Measurements from ENCODE around the gene KRT14.
"Not testable (repeated sequence)": the region's sequence is repeated elsewhere in the genome, so short reads cannot be mapped to it uniquely, and the experiment has no call there.

The KRT14 gene

GRCh38 chr17:41586863-41587495 lies at the start of gene KRT14:
Gene KRT14 (minus strand): TSS chr17:41586895. CDS start chr17:41586834, 61 bp downstream.
- no peak for DNase-seq (ENCODE audit: low spot score)

DNA sequence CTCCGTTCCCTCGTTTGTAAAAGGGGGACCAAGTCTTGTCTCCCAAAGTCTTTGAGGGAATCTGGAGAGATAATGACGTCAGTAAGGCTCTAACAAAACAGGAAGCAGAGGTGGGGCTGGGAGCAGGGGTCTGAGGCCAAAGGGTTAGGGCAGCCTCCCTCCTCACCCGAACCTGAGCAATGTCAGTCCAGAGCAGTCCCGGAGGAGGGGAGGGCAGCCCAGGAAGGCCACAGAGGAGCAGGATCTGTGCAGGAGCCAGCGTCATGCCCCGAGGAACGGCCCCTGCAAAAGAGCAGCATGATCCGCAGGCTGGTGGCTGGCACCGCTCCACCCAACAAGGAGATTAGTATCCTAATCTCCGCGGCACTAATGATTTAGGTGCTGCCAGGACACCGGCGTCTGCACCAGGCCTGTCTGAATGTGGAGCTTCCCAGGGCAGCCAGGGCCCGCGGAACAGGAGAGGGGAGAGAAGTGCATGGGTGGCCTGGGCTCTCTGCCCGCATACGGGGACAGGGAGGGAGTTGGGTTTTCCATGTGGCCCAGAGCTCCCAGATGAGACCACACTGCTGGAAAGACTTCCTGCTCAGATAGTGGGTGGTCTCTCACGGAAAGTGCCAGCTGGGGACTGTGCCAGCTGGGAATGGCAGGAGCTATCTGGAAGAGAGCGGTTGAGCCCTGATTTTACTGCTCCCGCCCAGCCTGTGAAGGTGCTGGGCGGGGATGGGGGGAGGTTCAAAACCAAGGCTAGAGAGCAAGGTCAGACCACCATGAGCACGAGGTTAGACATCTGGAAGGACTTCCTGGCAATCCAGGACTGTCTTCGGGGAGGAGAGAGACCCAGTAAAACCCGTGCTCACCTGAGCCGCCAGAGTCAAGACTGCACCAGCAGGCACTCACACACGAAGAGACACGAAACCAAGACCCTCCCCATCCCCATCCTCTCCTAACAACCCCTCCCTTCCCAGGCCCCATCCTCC lies 48.7 kb upstream of the KRT14 start:
- DNase-seq (ENCODE audit: low spot score), result no peak

DNA sequence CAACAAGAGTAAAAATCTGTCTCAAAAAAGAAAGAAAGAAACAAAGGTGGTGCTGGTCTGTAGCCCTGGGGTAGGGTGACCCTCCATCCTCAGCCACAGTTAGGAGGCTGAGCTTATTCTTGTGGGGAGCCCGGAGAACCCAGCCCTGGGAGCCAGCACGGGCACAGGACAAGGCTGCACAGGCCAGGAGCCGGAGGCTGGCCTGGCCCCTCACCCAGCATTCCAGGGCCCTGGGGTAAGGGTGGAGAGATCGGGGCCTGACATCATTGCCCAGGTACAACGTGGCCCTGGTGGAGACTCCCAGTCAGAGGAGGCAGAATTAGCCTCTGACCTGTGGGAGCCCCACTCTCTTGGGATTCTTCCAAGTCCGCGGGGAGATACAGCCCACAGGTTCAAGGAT lies 47.9 kb upstream of the KRT14 start:
- no peak for DNase-seq (ENCODE audit: low spot score)

DNA sequence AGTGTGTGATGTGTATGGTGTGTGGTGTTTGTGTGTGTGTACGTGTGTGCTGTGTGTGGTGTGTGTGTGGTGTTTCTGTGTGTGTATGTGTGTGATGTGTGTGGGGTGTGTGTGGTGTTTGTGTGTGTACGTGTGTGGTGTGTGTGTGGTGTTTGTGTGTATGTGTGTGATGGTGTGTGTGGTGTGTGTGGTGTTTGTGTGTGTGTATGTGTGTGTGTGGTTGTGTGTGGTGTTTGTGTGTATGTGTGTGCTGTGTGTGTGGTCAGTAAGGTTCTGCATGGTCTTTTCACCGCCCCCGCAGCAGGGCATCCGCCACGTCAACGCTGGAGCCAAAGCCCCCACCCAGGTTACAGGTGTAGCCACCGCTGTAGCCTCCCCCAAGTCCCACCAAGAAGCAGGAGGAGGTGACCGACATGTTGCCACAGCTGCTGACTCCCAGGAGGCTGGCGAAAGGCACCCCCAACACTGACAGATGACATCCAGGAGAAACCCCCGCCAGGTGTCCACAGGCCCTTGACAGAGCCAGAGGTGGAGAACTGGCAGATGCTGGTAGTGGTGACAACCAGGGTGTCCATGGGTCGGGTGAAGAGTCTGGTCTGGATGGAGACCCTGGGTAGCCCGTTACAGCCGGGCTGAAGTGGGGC lies 47.0 kb upstream of the KRT14 start:
- DNase-seq (ENCODE audit: low spot score), result no peak

- no peak for DNase-seq (ENCODE audit: low spot score)
These were observed 45.9 kb upstream of the KRT14 start for GRCh38 chr17:41632482-41633105.

DNA sequence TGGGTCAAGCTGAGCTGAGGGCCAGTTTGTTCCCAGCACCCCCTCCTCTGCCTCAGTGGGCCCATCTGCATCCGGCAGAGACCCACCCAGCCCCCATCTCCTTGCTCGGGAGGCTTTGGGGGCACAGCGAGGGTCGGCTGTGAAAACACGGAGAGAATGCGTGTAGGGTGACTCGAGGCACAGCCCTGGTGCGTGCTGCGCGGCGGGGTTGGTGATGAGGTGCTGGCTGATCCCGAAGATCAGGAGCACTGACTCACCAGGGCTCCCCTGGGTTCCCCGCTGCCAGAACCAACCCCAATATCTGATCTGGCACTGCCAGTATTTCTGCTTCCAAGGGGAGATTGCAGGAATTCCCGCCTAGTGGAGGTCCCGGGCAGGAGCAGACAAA lies 45.2 kb upstream of the KRT14 start:
- DNase-seq (ENCODE audit: low spot score), result no peak

GRCh38 chr17:41631025-41631897 lies 44.6 kb upstream of the KRT14 start:
- DNase-seq (ENCODE audit: low spot score), result no peak

DNA sequence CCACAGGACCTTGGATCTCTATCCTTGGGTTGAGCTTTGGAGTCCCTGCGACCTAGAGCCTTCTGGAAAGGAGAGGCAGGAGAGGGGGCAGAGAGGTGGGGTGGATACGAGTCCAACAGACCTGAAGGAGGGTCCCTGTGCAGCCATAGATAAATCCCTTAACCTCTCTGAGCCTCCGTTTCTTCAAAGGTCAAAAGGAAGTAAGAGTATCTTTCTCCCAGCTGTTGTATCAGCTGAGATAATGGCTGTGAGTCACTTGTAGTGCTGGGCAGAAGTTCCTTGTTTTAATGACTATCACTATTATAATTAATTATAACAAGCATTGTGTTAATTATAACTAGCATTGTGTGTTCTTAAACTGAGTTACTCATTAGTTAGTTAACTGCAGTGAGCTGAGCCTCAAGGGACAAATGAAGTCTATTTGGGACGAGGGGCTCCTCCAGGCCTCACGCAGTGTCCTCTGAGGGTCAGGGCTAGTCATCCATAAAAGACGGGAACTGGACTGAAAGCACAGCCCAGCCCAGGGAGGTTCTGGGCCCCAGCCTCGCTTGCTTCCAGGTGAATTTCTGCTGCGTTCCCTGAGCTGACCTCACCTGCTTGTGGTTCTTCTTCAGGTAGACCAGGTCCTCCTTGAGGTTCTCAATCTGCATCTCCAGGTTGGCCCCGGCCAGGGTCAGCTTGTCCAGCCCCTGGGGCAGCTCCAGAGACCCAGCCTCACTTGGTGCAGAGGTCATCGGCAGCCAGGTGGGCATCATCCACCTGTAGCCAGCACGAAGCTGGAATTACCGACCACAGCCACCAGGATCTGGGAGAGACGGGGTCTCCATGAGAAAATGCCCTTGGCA lies 43.4 kb upstream of the KRT14 start:
- no peak for DNase-seq (ENCODE audit: low spot score)

- DNase-seq (ENCODE audit: low spot score), result no peak
These were observed 42.6 kb upstream of the KRT14 start for GRCh38 chr17:41629316-41629715.

GRCh38 chr17:41628621-41629255 lies 42.0 kb upstream of the KRT14 start:
- DNase-seq (ENCODE audit: low spot score), result not testable (repeated sequence)

DNA sequence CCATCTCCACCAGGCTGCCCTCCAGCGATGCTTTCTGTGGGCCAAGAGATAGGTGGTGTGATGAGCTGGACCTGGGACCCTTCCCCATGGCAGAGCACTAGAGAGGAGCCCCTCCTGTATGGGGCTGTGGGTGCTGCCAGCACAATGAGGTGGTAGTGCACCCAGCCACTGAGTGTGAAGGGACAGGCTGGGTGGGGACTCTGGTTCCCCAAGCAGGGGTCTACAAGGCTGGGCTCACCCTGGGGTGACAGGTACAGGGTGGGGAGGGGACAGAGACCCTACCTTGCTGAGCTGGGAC lies 41.3 kb upstream of the KRT14 start:
- DNase-seq (ENCODE audit: low spot score), result not testable (repeated sequence)

- DNase-seq (ENCODE audit: low spot score), result no peak
These were observed 40.8 kb upstream of the KRT14 start for GRCh38 chr17:41627316-41628072.

- not testable (repeated sequence) for DNase-seq (ENCODE audit: low spot score)
These were observed 40.2 kb upstream of the KRT14 start for GRCh38 chr17:41626914-41627295.

GRCh38 chr17:41626028-41626913 lies 39.6 kb upstream of the KRT14 start:
- DNase-seq (ENCODE audit: low spot score), result not testable (repeated sequence)

DNA sequence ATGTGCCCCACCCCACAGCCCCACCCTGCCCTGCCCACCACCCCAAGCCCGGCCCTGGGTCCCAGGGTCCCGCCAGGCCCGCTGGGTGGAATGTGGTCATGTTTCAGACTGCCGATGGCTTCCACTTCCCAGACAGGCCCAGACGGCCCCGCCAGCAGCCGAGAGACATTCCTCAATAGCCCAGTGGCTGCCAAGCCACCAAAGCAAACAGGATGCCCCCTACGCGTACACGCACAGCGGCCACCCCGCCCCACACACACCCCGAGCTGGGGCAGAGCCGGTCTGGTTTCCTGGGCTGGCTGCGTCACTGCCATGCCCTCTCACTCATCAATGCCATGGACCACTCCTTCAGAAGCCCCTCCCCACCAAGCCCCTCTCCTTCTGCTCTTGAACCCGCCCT lies 38.9 kb upstream of the KRT14 start:
- no peak for DNase-seq (ENCODE audit: low spot score)

DNA sequence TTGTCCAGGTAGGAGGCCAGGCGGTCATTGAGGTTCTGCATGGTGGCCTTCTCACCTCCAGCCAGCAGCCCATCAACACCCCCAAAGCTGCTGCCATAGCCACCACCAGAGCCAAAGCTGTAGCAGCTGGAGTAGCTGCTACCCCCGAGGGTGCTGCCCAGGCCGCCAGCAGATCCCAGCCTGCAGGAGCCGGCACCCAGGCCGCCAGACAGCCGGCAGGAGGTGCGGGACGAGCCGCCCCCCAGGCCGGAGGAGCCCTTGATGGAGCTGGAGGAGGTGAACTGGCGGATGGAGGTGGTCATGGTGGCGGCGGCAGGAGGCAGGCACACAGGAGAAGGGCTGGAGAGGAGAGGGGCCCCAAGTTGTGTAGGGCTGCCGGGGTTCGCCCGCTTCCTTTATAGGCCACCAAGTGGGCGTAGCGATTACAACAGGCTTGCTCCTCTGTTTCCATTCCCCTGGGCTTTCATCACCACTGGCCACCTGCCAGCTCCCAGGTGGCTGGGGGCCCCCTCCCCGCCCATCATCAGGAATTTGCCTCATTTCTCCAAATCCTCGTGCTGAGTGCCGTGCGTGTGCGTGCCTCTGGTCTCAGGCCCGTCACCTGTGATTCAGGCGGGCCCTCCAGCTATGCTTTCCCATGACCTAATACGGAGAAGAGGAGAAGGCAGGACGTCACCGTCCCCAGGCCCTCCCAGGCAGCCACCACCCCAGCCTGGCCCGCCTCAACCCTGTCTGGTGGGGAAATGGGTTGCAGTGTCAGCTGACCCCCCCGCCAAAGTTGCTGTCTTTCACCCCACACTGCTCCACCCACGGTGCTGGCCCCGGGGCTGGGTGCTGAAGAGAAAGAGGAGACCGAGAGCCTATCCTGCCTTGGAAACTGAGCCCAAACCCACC lies 37.8 kb upstream of the KRT14 start, which contains the start of gene KRT17:
Gene KRT17, minus strand, starts transcription at position 368 of the 894 bp plus-strand sequence. Its CDS starts 66 bp downstream, at position 302.
- DNase-seq (ENCODE audit: low spot score), result no peak

All from activated CD4-positive, alpha-beta T cell treated with anti-CD3 and anti-CD28 coated beads, Interleukin-2, Interleukin-4, amounts not matched to agents 100 ng/mL and 50 ng/mL, durations not matched to agents 16 hours and 8 hours (primary cell).